Measurements from ENCODE around the gene EAPP.
A peak's percentile ranks its signal among the peaks of the same experiment; 100 is the strongest.
"Not testable (repeated sequence)": the region's sequence is repeated elsewhere in the genome, so short reads cannot be mapped to it uniquely, and the experiment has no call there.

Gene EAPP

DNA sequence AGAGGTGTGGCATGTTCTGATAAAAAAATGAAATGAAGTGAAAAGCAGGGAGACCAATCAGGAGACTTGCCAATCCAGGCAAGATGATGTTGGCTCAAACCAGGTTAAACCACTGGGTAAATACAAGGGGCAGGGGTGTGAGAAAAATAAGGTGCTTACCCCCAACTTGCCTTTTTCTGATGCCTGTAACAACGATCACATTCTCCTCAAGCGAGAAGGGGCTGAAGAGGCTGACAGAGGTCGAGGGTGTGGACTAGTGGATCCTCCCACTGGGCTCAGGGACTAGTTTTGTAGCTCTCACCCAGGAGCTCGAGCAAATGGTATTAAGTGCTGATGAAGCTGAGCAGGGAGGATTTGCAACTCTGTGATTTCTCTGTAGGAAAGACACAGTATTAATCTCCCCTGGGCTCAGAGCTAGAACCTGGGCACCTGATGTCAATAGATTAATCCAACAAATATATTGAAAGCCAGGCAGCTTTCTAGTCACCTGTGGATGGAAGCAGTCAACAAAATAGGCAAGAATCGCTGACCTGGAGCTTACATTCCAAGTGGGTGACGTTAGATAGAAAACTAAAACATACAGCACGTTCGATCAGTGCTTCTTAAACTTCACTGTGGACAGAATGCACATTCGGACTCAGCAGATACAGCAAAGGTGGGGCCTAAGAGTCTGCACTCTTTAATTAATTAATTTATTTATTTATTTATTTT is 15.2 kb upstream of the EAPP start:
- DNase-seq (ENCODE audit: insufficient read length) = no peak
- FAIRE-seq = no peak
- TF ChIP-seq TAF1 (IDR thresholded peaks at IDR 0.05; ENCODE audit: borderline replicate concordance, low read depth, low read length) (no peak), POLR2AphosphoS5 (IDR thresholded peaks at IDR 0.05; ENCODE audit: low read depth, low read length) (no peak), POLR2A (IDR thresholded peaks at IDR 0.05; ENCODE audit: low read depth, low read length) (no peak)

GRCh38 chr14:34549276-34549966 is 9.9 kb upstream of the EAPP start:
- not testable (repeated sequence) for FAIRE-seq; DNase-seq (ENCODE audit: insufficient read length)

DNA sequence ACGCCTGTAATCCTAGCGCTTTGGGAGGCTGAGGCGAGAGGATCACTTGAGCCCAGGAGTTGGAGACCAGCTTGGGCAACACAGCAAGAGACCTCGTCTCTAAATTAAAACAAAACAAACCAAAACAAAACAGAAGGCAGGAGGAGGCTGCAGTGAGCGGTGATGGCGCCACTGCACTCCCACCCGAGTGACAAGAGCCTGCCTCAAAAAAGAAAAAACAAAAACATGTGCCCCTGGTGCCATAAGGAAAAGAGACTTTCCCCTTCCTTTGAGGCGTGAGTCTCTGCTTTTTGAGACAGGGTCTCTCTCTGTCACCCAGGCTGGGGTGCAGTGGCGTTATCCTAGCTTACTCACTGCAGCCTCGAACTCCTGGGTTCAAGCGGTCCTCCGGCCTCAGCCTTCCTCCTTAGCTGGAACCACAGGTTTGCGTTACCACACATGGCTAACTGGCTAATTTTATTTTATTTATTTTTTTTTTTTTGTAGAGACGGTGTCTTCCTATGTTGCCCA is 9.0 kb upstream of the EAPP start:
- no peak for FAIRE-seq
- TF ChIP-seq TAF1 (IDR thresholded peaks at IDR 0.05; ENCODE audit: borderline replicate concordance, low read depth, low read length) (no peak), POLR2A (IDR thresholded peaks at IDR 0.05; ENCODE audit: low read depth, low read length) (no peak), POLR2AphosphoS5 (IDR thresholded peaks at IDR 0.05; ENCODE audit: low read depth, low read length) (no peak)
- DNase-seq (ENCODE audit: insufficient read length) = no peak

GRCh38 chr14:34547136-34547520 is 7.6 kb upstream of the EAPP start:
- not testable (repeated sequence) for DNase-seq (ENCODE audit: insufficient read length); FAIRE-seq

DNA sequence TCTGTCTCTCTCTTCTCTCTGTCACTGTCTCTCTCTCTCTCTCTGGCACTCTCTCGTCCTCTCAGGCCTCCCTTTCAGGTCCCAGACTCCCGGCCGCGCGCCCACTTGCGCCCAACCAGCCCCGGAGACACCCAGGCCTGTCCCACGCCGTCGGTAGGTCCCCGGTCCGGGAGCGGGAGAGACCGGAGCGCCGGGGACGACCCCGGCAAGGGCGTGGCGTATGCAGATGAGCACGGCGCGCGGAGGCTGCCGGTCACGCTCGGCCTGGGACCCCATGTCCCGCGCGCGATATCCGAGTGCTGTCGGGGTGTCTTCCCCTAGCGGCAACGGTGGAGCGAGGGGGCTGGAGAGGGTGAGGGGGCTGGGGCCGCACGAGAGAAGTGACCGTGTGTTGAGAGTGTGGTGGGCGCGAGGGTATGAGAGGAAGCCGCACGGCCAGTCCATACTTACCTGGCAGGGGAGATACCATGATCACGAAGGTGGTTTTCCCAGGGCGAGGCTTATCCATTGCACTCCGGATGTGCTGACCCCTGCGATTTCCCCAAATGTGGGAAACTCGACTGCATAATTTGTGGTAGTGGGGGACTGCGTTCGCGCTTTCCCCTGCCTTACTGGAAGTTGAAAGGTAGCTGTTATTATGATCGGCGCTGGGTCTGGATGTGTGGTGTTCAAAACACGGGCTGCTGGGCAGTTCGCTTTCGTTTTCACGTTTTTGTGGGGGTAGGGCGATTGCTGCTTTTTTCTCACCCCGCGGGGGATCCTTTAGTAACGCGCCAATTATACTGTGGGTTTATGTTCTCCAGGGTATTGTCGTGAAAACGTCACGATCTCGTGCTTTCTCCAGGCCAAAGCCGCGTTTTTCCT is 7.0 kb upstream of the EAPP start:
- peak; percentile 95 for FAIRE-seq
- not testable (repeated sequence) for DNase-seq (ENCODE audit: insufficient read length)

GRCh38 chr14:34540181-34541059 is 919 bp upstream of the EAPP start:
- not testable (repeated sequence) for FAIRE-seq; DNase-seq (ENCODE audit: insufficient read length)

DNA sequence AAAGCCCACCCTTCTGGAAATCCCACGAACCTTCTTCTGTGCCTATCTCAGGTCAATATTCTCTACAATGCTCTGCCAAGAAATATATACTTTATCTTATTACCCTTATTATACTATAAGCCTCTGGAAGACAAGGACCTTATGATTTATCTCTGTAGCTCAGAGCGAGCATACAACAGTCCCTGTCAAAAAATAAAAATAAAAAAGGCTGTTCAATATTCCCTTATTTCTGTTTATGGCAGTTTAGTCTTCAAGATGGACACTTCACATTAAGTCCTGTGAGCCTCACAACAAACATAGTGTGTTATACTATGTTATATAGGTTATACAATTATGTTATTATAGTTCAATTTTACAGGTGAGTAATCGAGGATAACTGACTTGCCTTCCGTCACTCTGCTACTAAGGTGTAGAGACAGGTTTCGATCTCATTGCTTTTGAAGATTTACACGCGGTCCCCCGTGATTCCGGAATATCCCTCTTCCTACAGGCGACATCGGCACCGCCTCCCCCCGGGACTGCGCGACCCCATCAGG is 562 bp downstream of the EAPP start:
- DNase-seq (ENCODE audit: insufficient read length) (no peak), FAIRE-seq (no peak)
- no peak for TF ChIP-seq POLR2A (IDR thresholded peaks at IDR 0.05; ENCODE audit: low read depth, low read length)
- TF ChIP-seq TAF1 (IDR thresholded peaks at IDR 0.05; ENCODE audit: borderline replicate concordance, low read depth, low read length) = no peak
- TF ChIP-seq POLR2AphosphoS5 (IDR thresholded peaks at IDR 0.05; ENCODE audit: low read depth, low read length) = no peak

DNA sequence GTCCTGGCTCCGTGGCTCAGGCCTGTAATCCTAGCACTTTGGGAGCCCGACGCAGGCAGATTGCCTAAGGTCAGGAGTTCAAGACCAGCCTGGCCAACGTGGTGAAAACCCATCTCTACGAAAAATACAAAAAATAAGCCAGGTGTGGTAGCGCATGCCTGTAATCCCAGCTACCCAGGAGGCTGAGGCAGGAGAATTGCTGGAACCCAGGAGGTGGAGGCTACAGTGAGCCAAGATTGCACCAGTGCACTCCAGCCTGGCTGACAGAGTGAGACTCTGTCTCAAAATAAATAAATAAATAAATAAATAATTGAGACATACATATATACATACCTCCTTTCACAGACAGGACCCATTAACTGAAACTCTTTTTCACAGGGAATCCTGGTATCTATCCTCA is 1.4 kb downstream of the EAPP start:
- not testable (repeated sequence) for FAIRE-seq; DNase-seq (ENCODE audit: insufficient read length)

DNA sequence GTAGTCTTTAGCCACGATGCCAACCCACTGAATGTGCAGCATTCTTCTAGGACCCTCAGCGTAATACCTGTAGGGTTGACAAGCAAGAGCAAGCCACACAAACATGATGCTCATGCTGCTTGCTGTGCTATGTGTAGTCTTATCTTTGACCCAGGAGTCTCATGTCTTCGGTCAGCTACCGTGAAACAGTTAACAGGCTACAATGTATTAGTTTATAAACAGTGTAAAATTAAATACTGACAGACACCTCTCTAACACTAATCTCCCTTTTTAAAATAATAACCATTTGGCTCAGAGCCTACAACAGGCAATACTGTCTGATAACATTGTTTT is 1.9 kb downstream of the EAPP start:
- FAIRE-seq (no peak), DNase-seq (ENCODE audit: insufficient read length) (no peak)
- TF ChIP-seq POLR2A (IDR thresholded peaks at IDR 0.05; ENCODE audit: low read depth, low read length) = no peak
- no peak for TF ChIP-seq POLR2AphosphoS5 (IDR thresholded peaks at IDR 0.05; ENCODE audit: low read depth, low read length)
- no peak for TF ChIP-seq TAF1 (IDR thresholded peaks at IDR 0.05; ENCODE audit: borderline replicate concordance, low read depth, low read length)

DNA sequence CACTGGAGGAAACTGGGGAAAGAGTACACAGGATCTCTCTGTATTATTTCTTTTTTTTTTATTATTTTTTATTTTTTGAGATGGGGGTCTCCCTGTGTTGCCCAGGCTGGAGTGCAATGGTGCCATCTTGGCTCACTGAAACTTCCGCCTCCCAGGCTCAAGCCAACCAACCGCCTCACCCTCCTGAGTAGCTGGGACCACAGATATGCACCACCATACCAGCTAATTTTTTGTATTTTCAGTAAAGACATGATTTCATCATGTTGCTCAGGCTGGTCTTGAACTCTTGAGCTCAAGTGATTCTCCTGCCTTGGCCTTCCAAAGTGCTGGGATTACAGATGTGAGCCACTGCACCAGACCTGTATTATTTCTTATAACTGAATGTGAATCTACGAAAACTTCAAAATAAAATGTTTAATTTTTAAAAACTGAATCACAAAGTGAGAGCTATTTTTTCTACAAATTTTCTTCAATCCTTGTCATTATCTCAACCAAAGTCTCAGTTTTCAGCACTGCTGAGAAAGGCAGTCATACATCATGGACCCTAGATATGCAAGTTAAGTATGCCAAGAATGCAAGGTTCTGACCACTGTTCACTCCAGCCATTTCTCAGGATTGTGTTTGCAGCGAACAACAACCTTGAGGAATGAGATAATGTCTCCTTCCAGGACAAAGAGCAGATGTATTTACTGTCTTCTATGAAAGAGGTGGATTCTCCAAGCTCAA is 2.4 kb downstream of the EAPP start:
- DNase-seq (ENCODE audit: insufficient read length) = no peak
- no peak for FAIRE-seq
- TF ChIP-seq POLR2AphosphoS5 (IDR thresholded peaks at IDR 0.05; ENCODE audit: low read depth, low read length) (no peak), TAF1 (IDR thresholded peaks at IDR 0.05; ENCODE audit: borderline replicate concordance, low read depth, low read length) (no peak), POLR2A (IDR thresholded peaks at IDR 0.05; ENCODE audit: low read depth, low read length) (no peak)

GRCh38 chr14:34527591-34527990 is 11.9 kb downstream of the EAPP start:
- FAIRE-seq (no peak), DNase-seq (ENCODE audit: insufficient read length) (no peak)

GRCh38 chr14:34524216-34524615 is 15.3 kb downstream of the EAPP start:
- not testable (repeated sequence) for DNase-seq (ENCODE audit: insufficient read length); FAIRE-seq

More at GRCh38 chr14:34527591-34527990, 11.9 kb downstream of the EAPP start:
- TF ChIP-seq POLR2AphosphoS5 (IDR thresholded peaks at IDR 0.05; ENCODE audit: low read depth, low read length) = no peak

Data from GM12892 (cell line).